A673 (cell line): ENCODE data around the gene MAN1C1. TPM values are rescaled to one million over a fixed set of nuclear protein-coding genes. Genes with fewer than 3 reads are reported as not detected.
"Not testable (repeated sequence)": the region's sequence is repeated elsewhere in the genome, so short reads cannot be mapped to it uniquely, and the experiment has no call there.

ENCODE experiments used
- BruUV-seq: library from RNA; stranded (reverse); fragments of 400-500 nt; replicated peaks from 2 replicates; lab custom pipeline; 2021; lab: Mats Ljungman, UMichigan
- CTCF ChIA-PET: fragments of 300-600 bp; sonication (Branson Sonifier 250); formaldehyde crosslinking; loops from one replicate; lab custom pipeline; 2022; ENCODE audit warnings: antibody characterized with exemption; lab: Charles Lee
- POLR2A ChIA-PET: fragments of 300-600 bp; sonication (Branson Sonifier 250); formaldehyde crosslinking; loops from one replicate; lab custom pipeline; 2022; ENCODE audit warnings: antibody characterized with exemption; ENCODE audit not compliant: low non-redundant PET; lab: Charles Lee
- DNase-seq: peaks from one replicate; pipeline ENCODE4 v3.0.0-alpha.2; 2015; ENCODE audit warnings: low spot score
- H3K27ac ChIP-seq: fragments of 200-600 bp; sonication (generic); 2 replicates; pipeline ENCODE4 v1.5.1; 2016; ENCODE audit warnings: mixed run types, low read depth, mild to moderate bottlenecking, mixed read lengths, antibody characterized with exemption, low read length; ENCODE audit not compliant: poor library complexity, severe bottlenecking
- H3K27me3 ChIP-seq: fragments of 200-600 bp; sonication (generic); replicated peaks from 2 replicates; pipeline ENCODE4 v1.6.1; 2017; ENCODE audit warnings: mixed run types, low read depth, mild to moderate bottlenecking, mixed read lengths, antibody characterized with exemption, low read length; ENCODE audit not compliant: insufficient read depth, poor library complexity
- H3K36me3 ChIP-seq: fragments of 200-600 bp; sonication (generic); 2 replicates; pipeline ENCODE4 v1.6.1; 2016; ENCODE audit warnings: mixed run types, mild to moderate bottlenecking, mixed read lengths, antibody characterized with exemption, low read length; ENCODE audit not compliant: insufficient read depth, poor library complexity, severe bottlenecking
- H3K4me1 ChIP-seq: fragments of 200-600 bp; sonication (generic); 2 replicates; pipeline ENCODE4 v1.6.1; 2017; ENCODE audit warnings: mixed run types, mild to moderate bottlenecking, mixed read lengths, antibody characterized with exemption, low read length; ENCODE audit not compliant: insufficient read depth, poor library complexity, severe bottlenecking
- H3K4me3 ChIP-seq: fragments of 200-600 bp; sonication (generic); 2 replicates; pipeline ENCODE4 v1.5.1; 2016; ENCODE audit warnings: low read depth, mixed run types, mild to moderate bottlenecking, mixed read lengths, low read length; ENCODE audit not compliant: poor library complexity, severe bottlenecking
- H3K9me3 ChIP-seq: fragments of 200-600 bp; sonication (generic); 2 replicates; pipeline ENCODE4 v1.6.1; 2016; ENCODE audit warnings: mixed run types, low read depth, mild to moderate bottlenecking, mixed read lengths, antibody characterized with exemption, low read length; ENCODE audit not compliant: poor library complexity, severe bottlenecking
- CTCF ChIP-seq: fragments of 300-800, 200-600 bp; sonication (generic); conservative IDR thresholded peaks from 2 replicates; pipeline ENCODE4 v1.5.1; 2017; ENCODE audit warnings: low read depth, mild to moderate bottlenecking, antibody characterized with exemption, low read length, moderate library complexity, mixed read lengths
- EZH2 ChIP-seq: fragments of 200-600 bp; sonication (generic); IDR thresholded peaks from 2 replicates; pipeline ENCODE4 v1.6.1; 2017; ENCODE audit warnings: borderline replicate concordance, low read depth, mild to moderate bottlenecking, mixed read lengths, antibody characterized with exemption, low read length; ENCODE audit not compliant: poor library complexity, severe bottlenecking
- intact Hi-C: fragments of 100-400 bp; cut with micrococcal nuclease; formaldehyde crosslinking; loops from one replicate; pipeline ENCODE4 v1.10.0; 2022; ENCODE audit not compliant: unreplicated experiment
- total RNA-seq: library from RNA; stranded (reverse); gene quantifications from 2 replicates; pipeline ENCODE4 v1.2.3, GENCODE V29; 2021

Gene MAN1C1
- total RNA-seq, 1 experiment from 2014 or later, result 0.21 TPM

- DNase-seq, result no peak
- Histone ChIP-seq H3K4me1 (no peaks in the 10 kb centered on the region), H3K4me3 (no peak overlapping the region), H3K27me3 (no peaks in the 10 kb centered on the region), H3K36me3 (no peaks in the 10 kb centered on the region), H3K9me3 (no peaks in the 10 kb centered on the region), H3K27ac (no peak overlapping the region)
- ChIA-PET POLR2A (no interaction called here), CTCF (interaction anchor here (0.6 kb wide), 1 partner anchor 21 kb away, joined by 3 read pairs; no protein-coding TSS in a partner anchor)
- BruUV-seq, result no TSS peak
- intact Hi-C loops, result no loop called here
- TF ChIP-seq EZH2 (no peak), CTCF (no peak)
Observed at GRCh38 chr1:25586181-25586588, 30.4 kb upstream of the MAN1C1 start.

GRCh38 chr1:25587290-25587689 lies 29.3 kb upstream of the MAN1C1 start:
- no peaks in the 10 kb centered on the region for H3K9me3 ChIP-seq
- no peak overlapping the region for H3K4me3 ChIP-seq
- no peak overlapping the region for H3K27ac ChIP-seq
- H3K4me1 ChIP-seq, result no peaks in the 10 kb centered on the region
- intact Hi-C loops, result no loop called here
- no peaks in the 10 kb centered on the region for H3K27me3 ChIP-seq
- no TSS peak for BruUV-seq
- no peaks in the 10 kb centered on the region for H3K36me3 ChIP-seq
- POLR2A ChIA-PET, result no interaction called here
- CTCF ChIA-PET, result no interaction called here
- TF ChIP-seq CTCF (no peak), EZH2 (no peak)
- no peak for DNase-seq

DNA sequence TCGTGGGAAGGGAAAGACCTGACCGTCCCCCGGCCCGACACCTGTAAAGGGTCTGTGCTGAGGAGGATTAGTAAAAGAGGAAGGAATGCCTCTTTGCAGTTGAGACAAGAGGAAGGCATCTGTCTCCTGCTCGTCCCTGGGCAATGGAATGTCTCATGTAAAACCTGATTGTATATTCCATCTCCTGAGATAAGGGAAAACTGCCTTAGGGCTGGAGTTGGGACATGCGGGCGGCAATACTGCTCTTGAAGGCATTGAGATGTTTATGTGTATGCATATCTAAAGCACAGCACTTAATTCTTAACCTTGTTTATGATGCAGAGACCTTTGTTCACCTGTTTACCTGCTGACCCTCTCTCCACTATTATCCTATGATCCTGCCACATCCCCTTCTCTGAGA lies 28.4 kb upstream of the MAN1C1 start:
- H3K27me3 ChIP-seq, H3K27ac ChIP-seq, H3K36me3 ChIP-seq, H3K9me3 ChIP-seq, DNase-seq, POLR2A ChIA-PET, CTCF ChIA-PET, BruUV-seq, H3K4me3 ChIP-seq, intact Hi-C loops, H3K4me1 ChIP-seq: not testable (repeated sequence)

- H3K27ac ChIP-seq, H3K27me3 ChIP-seq, H3K9me3 ChIP-seq, POLR2A ChIA-PET, H3K4me1 ChIP-seq, H3K36me3 ChIP-seq, intact Hi-C loops, H3K4me3 ChIP-seq, CTCF ChIA-PET, DNase-seq, BruUV-seq: not testable (repeated sequence)
Observed at GRCh38 chr1:25588786-25589185, 27.8 kb upstream of the MAN1C1 start.
